Frontal cortex (tissue), 4 donors: Measurements from ENCODE around the gene SLC35F1. TPM values are rescaled to one million over a fixed set of nuclear protein-coding genes. Genes with fewer than 3 reads are reported as not detected.

ENCODE experiments used
- DNase-seq, 2 donors: peaks; one replicate each; pipeline ENCODE4 v3.0.0; 2012; ENCODE audit warnings: low spot score in 2 of 2
- FAIRE-seq: peaks from 2 replicates; lab custom pipeline; 2012; peaks lifted over from hg19 to GRCh38; lab: Jason Lieb, UNC
- total RNA-seq: library from RNA; depleted of rRNA; stranded (reverse); fragments of >200 nt; gene quantifications from one replicate; pipeline ENCODE4 v1.2.3, GENCODE V29; 2014
- donor health status: control.
- donor health status: control.
- donor health status: control.

The SLC35F1 gene
- total RNA-seq, 1 donor from 2014 or later = 97.0 TPM

GRCh38 chr6:118324116-118324515 lies 417.1 kb downstream of the SLC35F1 start:
- DNase-seq (no peak), FAIRE-seq (no peak)

GRCh38 chr6:118325220-118325860 lies 418.3 kb downstream of the SLC35F1 start:
- FAIRE-seq = no peak
- peak in 1 of 2 donors; percentile 18 for DNase-seq

- FAIRE-seq (no peak), DNase-seq (no peak)
These were observed 419.6 kb downstream of the SLC35F1 start for GRCh38 chr6:118326712-118327111.

- DNase-seq (no peak), FAIRE-seq (no peak)
These were observed 420.2 kb downstream of the SLC35F1 start for GRCh38 chr6:118327237-118327636.

GRCh38 chr6:118333772-118334171 lies 426.7 kb downstream of the SLC35F1 start:
- FAIRE-seq (no peak), DNase-seq (no peak)

- FAIRE-seq (no peak), DNase-seq (no peak)
These were observed 427.6 kb downstream of the SLC35F1 start for GRCh38 chr6:118334634-118335033.

- no peak for DNase-seq
- FAIRE-seq = no peak
These were observed 428.3 kb downstream of the SLC35F1 start for GRCh38 chr6:118335325-118335816.

- FAIRE-seq = no peak
These were observed 437.1 kb downstream of the SLC35F1 start for GRCh38 chr6:118344014-118344670.

GRCh38 chr6:118350881-118351430 lies 443.9 kb downstream of the SLC35F1 start:
- no peak for DNase-seq
- FAIRE-seq = no peak

More at GRCh38 chr6:118344014-118344670, 437.1 kb downstream of the SLC35F1 start:
- no peak for DNase-seq

GRCh38 chr6:118353564-118353963 lies 446.5 kb downstream of the SLC35F1 start:
- DNase-seq (no peak), FAIRE-seq (no peak)

GRCh38 chr6:118354641-118355040 lies 447.6 kb downstream of the SLC35F1 start:
- DNase-seq = no peak

GRCh38 chr6:118356054-118356453 lies 449.0 kb downstream of the SLC35F1 start:
- DNase-seq (no peak), FAIRE-seq (no peak)

More at GRCh38 chr6:118354641-118355040, 447.6 kb downstream of the SLC35F1 start:
- no peak for FAIRE-seq

- DNase-seq (no peak), FAIRE-seq (no peak)
These were observed 449.6 kb downstream of the SLC35F1 start for GRCh38 chr6:118356686-118357085.

Other genes starting within 250 kb of the SLC35F1 start
- 34.6 TPM for gene NUS1, start 231.8 kb upstream of the SLC35F1 start, total RNA-seq